RWPE1 (cell line): ENCODE measurements around the gene DYNLT1.

Source experiments
- CTCF ChIA-PET: fragments of 350-600 bp; sonication (Branson Sonifier 250); formaldehyde crosslinking; extraction: SDS; loops from one replicate; lab custom pipeline; 2021; lab: Yijun Ruan, JAX
- POLR2A ChIA-PET: fragments of 400-600 bp; formaldehyde crosslinking; extraction: SDS; loops from one replicate; lab custom pipeline; 2020; ENCODE audit warnings: antibody characterized with exemption; ENCODE audit not compliant: low non-redundant PET; lab: Yijun Ruan, JAX
- DNase-seq: peaks from one replicate; pipeline ENCODE4 v3.0.0; 2012; ENCODE audit warnings: low spot score
- H3K27ac ChIP-seq: fragments of 450-650 bp; 2 replicates; pipeline ENCODE4 v1.5.1; 2017
- TF ChIP-seq, protein P1 (sequence below): fragments of 450-650 bp; conservative IDR thresholded peaks from 2 replicates; pipeline ENCODE4 v1.5.1; 2017; ENCODE audit warnings: low read depth, mild to moderate bottlenecking

The DYNLT1 gene

GRCh38 chr6:158611541-158612370, 32.8 kb downstream of the DYNLT1 start:
- CTCF ChIA-PET: interaction anchor here (1.0 kb wide), 1 partner anchor 391 kb away, joined by 4 read pairs; no protein-coding TSS in a partner anchor
- peak; percentile 27 for DNase-seq
- H3K27ac ChIP-seq: no peak overlapping the region
- POLR2A ChIA-PET: no interaction called here
- TF ChIP-seq, protein P1, sequence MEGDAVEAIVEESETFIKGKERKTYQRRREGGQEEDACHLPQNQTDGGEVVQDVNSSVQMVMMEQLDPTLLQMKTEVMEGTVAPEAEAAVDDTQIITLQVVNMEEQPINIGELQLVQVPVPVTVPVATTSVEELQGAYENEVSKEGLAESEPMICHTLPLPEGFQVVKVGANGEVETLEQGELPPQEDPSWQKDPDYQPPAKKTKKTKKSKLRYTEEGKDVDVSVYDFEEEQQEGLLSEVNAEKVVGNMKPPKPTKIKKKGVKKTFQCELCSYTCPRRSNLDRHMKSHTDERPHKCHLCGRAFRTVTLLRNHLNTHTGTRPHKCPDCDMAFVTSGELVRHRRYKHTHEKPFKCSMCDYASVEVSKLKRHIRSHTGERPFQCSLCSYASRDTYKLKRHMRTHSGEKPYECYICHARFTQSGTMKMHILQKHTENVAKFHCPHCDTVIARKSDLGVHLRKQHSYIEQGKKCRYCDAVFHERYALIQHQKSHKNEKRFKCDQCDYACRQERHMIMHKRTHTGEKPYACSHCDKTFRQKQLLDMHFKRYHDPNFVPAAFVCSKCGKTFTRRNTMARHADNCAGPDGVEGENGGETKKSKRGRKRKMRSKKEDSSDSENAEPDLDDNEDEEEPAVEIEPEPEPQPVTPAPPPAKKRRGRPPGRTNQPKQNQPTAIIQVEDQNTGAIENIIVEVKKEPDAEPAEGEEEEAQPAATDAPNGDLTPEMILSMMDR: no peak

DNA sequence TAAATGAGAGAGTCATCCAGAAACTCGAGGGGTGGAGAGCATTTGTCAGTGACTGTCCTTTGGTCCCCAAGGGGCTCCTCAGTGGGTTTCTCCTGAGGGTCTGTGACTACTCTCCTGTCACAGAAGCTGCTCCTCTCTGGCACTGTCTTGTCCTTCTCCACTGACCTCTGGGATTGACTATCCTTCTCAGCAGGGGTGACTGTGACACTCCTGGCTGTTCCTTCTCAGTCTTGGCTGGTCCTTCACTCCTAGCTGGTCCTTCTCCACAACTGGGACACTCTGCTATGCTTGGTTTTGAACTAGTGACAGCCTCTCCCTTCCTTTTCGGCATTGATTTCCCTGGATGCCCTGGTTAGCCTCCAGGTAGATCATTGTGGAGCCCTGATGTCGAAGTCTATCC, 33.5 kb downstream of the DYNLT1 start:
- H3K27ac ChIP-seq: no peak overlapping the region
- no peak for DNase-seq
- ChIA-PET POLR2A (no interaction called here), CTCF (interaction anchor here (1.0 kb wide), 1 partner anchor 390 kb away, joined by 4 read pairs; no protein-coding TSS in a partner anchor)
- TF ChIP-seq, protein P1: no peak

DNA sequence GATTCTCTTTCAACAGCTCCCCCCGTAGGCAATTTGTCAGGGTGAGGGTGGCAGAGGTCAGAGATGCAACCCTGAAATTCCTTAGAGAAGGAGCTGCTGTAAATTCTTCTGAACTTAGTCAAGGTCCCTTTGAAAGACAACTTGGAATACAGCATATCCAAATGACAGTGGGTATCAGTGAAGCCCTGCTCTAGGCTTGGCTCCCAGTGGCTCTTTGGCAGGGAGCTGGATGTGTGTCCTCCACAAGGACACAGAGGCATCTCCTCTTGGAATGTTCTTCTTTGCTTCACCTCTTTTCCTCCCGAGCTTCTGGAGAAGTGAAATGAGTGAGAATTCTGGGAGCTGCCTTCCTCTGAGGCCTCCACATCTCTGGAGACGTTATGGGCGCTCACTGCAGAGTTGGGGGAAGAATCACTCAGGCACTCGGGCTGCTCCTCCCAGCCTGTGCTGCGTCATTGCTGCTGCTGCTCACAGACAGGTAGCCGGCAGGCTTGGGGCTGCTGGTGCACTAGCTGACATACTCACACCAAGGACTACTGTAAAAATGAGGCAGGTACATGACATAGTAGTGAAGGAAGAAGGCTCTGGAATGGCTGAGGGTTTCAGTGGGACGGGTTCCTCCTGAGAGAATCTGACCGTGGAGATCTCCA, 34.1 kb downstream of the DYNLT1 start:
- DNase-seq: no peak
- TF ChIP-seq, protein P1: no peak
- ChIA-PET CTCF (interaction anchor here (1.0 kb wide), 1 partner anchor 389 kb away, joined by 4 read pairs; no protein-coding TSS in a partner anchor), POLR2A (no interaction called here)
- no peak overlapping the region for H3K27ac ChIP-seq

DNA sequence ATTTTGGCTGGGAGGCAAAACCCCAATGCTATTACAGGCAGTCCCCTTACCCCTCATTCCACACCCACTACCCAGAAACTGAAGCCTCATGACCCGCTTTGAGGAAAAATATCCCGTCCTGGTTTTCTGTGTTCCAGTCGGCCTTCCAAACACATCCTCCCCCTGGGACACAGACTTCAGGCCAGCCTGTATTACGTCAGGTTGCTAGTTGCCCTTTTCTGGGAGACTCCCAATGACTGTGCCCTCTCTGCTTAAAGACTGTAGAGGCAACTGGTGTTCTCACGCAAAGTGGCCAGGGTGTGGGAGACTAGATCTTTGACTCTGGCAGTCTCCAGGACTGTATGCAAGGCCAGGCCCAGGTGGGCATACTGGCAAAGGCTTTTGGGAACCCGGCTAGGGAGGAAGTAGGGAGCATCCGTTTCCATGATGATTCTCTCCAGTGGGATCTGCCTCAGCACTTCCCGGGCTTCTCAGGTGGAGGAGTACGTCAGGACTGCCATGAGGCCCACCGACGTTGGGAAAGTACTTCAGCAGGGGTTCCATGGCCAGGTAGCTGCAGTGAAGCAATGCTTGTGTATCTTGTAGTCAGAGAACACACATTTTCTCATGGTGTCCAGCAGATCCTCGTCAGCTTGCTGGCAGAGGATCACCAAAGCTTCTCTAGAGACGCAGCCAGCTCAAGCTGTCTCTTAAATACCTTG, 34.9 kb downstream of the DYNLT1 start:
- ChIA-PET POLR2A (no interaction called here), CTCF (interaction anchor here (0.8 kb wide), 1 partner anchor 255 kb away, joined by 4 read pairs; no protein-coding TSS in a partner anchor)
- no peak overlapping the region for H3K27ac ChIP-seq
- TF ChIP-seq, protein P1: no peak
- no peak for DNase-seq

DNA sequence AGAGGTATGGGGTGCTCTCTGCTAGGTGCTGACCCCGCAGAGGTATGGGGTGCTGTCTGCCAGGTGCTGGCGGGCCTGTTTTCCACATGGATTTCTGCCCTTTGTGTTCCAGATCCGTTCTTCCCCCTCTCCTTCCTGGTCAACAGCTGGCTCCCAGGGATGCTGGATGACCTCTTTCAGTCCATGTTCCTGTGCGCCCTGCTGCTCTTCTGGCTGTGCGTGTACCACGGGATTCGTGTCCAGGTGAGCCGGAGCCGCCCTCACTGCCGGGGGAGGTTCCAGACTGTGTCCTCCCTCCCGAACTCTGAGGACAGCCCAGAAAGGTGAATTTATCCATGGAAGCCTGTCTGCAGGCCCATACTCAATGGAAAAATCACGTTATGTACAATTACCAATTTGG, 36.3 kb downstream of the DYNLT1 start:
- H3K27ac ChIP-seq: 0 out of 2 replicates have a peak overlapping the region, but pooled peaks have one; percentile 9
- ChIA-PET POLR2A (no interaction called here), CTCF (no interaction called here)
- TF ChIP-seq, protein P1: no peak
- DNase-seq: no peak
